Activated CD4-positive, alpha-beta T cell treated with anti-CD3 and anti-CD28 coated beads, Interleukin-2, amount 50 U/mL, for 48 hours (primary cell): ENCODE results near the gene LIAS.
"Not testable (repeated sequence)": the region's sequence is repeated elsewhere in the genome, so short reads cannot be mapped to it uniquely, and the experiment has no call there.

Experiments
- DNase-seq, 2 experiments: peaks; one replicate each; pipeline ENCODE4 v3.0.0-alpha.2; 2020

LIAS gene

GRCh38 chr4:39458505-39459300 lies at the start of gene LIAS, which contains the start of gene RPL9:
TSS of gene LIAS (plus strand) at chr4:39459056. CDS start at chr4:39459118, 62 bp downstream.
TSS of gene RPL9 (minus strand) at chr4:39458922. CDS start at chr4:39458439, 483 bp downstream.
- DNase-seq, result peak; percentile 90 to 93

GRCh38 chr4:39410415-39410814 lies 48.4 kb upstream of the LIAS start:
- no peak for DNase-seq

- DNase-seq, result not testable (repeated sequence)
Observed at GRCh38 chr4:39411561-39411960, 47.3 kb upstream of the LIAS start.

- no peak for DNase-seq
Observed at GRCh38 chr4:39415678-39416283, 43.1 kb upstream of the LIAS start.

GRCh38 chr4:39422247-39422646 lies 36.6 kb upstream of the LIAS start:
- DNase-seq, result no peak

- DNase-seq, result not testable (repeated sequence)
Observed at GRCh38 chr4:39425297-39425696, 33.6 kb upstream of the LIAS start.

GRCh38 chr4:39426728-39427127 lies 32.1 kb upstream of the LIAS start:
- DNase-seq, result no peak

- DNase-seq, result no peak
Observed at GRCh38 chr4:39427520-39428114, 31.2 kb upstream of the LIAS start.

GRCh38 chr4:39429476-39430334 lies 29.2 kb upstream of the LIAS start:
- no peak for DNase-seq

GRCh38 chr4:39433878-39434492 lies 24.9 kb upstream of the LIAS start:
- no peak for DNase-seq

GRCh38 chr4:39435659-39436563 lies 22.9 kb upstream of the LIAS start:
- no peak for DNase-seq

- no peak for DNase-seq
Observed at GRCh38 chr4:39441593-39441992, 17.3 kb upstream of the LIAS start.

- DNase-seq, result no peak
Observed at GRCh38 chr4:39442998-39443397, 15.9 kb upstream of the LIAS start.

- DNase-seq, result no peak
Observed at GRCh38 chr4:39446483-39446841, 12.4 kb upstream of the LIAS start.

GRCh38 chr4:39446842-39447573 lies 11.8 kb upstream of the LIAS start:
- peak; percentile 29 to 32 for DNase-seq

- no peak for DNase-seq
Observed at GRCh38 chr4:39450618-39451017, 8.2 kb upstream of the LIAS start.

- DNase-seq, result no peak
Observed at GRCh38 chr4:39451423-39452023, 7.3 kb upstream of the LIAS start.

- DNase-seq, result no peak
Observed at GRCh38 chr4:39452153-39452859, 6.5 kb upstream of the LIAS start.

GRCh38 chr4:39452860-39453587 lies 5.8 kb upstream of the LIAS start:
- no peak for DNase-seq
